Spleen (tissue), 7 donors: Measurements from ENCODE around the gene ABCG5.

Experiments
- POLR2A ChIP-seq, 3 donors: fragments of 450-650 bp; IDR thresholded peaks; one replicate each; pipeline ENCODE4 v1.5.1; 2017; ENCODE audit warnings: antibody characterized with exemption in 3 of 3, mild to moderate bottlenecking in 1 of 3
- POLR2AphosphoS5 ChIP-seq, 3 donors: sonication (generic); formaldehyde crosslinking; IDR thresholded peaks; one replicate each; pipeline ENCODE4 v1.5.1; 2017; ENCODE audit warnings: antibody characterized with exemption in 3 of 3
- TF ChIP-seq, protein P1 (sequence below), 11 experiments: fragments of 200-600 bp in 7 of 11; fragments of 450-650 bp in 4 of 11; sonication (generic) in 4 of 11; IDR thresholded peaks in 8 of 11; conservative IDR thresholded peaks in 3 of 11; 1 replicate in 7 of 11; 2 replicates in 4 of 11; pipeline versions ENCODE4 v1.4.0 to v1.8.0; 2016 to 2021; ENCODE audit warnings: antibody characterized with exemption in 11 of 11, inconsistent platforms in 4 of 11, mild to moderate bottlenecking in 1 of 11
- donor health status: DM: no; HTN: no; CAD: no; lungs with moderate emphysema.
- donor health status: DM: no; HTN: no; CAD: no.
- donor health status: DM: no; HTN: no; CAD: no.

GRCh38 chr2:43812947-43813346 lies 25.7 kb downstream of the ABCG5 start:
- TF ChIP-seq, protein P1, sequence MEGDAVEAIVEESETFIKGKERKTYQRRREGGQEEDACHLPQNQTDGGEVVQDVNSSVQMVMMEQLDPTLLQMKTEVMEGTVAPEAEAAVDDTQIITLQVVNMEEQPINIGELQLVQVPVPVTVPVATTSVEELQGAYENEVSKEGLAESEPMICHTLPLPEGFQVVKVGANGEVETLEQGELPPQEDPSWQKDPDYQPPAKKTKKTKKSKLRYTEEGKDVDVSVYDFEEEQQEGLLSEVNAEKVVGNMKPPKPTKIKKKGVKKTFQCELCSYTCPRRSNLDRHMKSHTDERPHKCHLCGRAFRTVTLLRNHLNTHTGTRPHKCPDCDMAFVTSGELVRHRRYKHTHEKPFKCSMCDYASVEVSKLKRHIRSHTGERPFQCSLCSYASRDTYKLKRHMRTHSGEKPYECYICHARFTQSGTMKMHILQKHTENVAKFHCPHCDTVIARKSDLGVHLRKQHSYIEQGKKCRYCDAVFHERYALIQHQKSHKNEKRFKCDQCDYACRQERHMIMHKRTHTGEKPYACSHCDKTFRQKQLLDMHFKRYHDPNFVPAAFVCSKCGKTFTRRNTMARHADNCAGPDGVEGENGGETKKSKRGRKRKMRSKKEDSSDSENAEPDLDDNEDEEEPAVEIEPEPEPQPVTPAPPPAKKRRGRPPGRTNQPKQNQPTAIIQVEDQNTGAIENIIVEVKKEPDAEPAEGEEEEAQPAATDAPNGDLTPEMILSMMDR (IDR thresholded peaks at IDR 0.05 in 8 of 11, conservative IDR thresholded peaks at IDR 0.05 in 3 of 11): no peak
- TF ChIP-seq POLR2AphosphoS5 (IDR thresholded peaks at IDR 0.05): no peak
- no peak for TF ChIP-seq POLR2A (IDR thresholded peaks at IDR 0.05)
